HFFc6 (cell line): ENCODE measurements around the gene OR2Y1. TPM values are rescaled to one million over a fixed set of nuclear protein-coding genes. Genes with fewer than 3 reads are reported as not detected.

Source experiments
- DNase-seq: peaks from one replicate; pipeline ENCODE4 v3.0.0-alpha.2; 2018
- H3K27ac Mint-ChIP-seq: 2 replicates; pipeline ENCODE4 v1.8.0; 2020; ENCODE audit warnings: mild to moderate bottlenecking, mixed read lengths
- H3K27me3 Mint-ChIP-seq: 2 replicates; pipeline ENCODE4 v1.8.0; 2021; ENCODE audit warnings: mild to moderate bottlenecking, moderate library complexity, mixed read lengths; ENCODE audit not compliant: insufficient read depth
- H3K36me3 Mint-ChIP-seq: 2 replicates; pipeline ENCODE4 v1.8.0; 2021; ENCODE audit warnings: low read depth, mixed read lengths
- H3K4me1 Mint-ChIP-seq: 2 replicates; pipeline ENCODE4 v1.8.0; 2020; ENCODE audit warnings: low read depth, mixed read lengths
- H3K4me3 Mint-ChIP-seq: 2 replicates; pipeline ENCODE4 v1.8.0; 2020; ENCODE audit warnings: mild to moderate bottlenecking, moderate library complexity, mixed read lengths
- H3K9me3 Mint-ChIP-seq: 2 replicates; pipeline ENCODE4 v1.8.0; 2020; ENCODE audit warnings: mild to moderate bottlenecking, mixed read lengths
- CTCF ChIP-seq: fragments of 200-600 bp; sonication (generic); IDR thresholded peaks from 2 replicates; pipeline ENCODE4 v1.5.0; 2021; ENCODE audit warnings: antibody characterized with exemption, mild to moderate bottlenecking
- total RNA-seq, 6 experiments: library from RNA; stranded (reverse); fragmentation: NEBNext Ultra II Directional; extraction: Animal tissue kit (Norgen Biotek cat#: 25700); gene quantifications; 2 replicates in 1 of 6; 3 replicates in 5 of 6; pipeline ENCODE4 v1.2.3, GENCODE V29; 2021

Gene OR2Y1
- total RNA-seq, 6 experiments from 2014 or later, result not detected

- Mint-ChIP-seq H3K36me3 (no peaks in the 10 kb centered on the region), H3K4me1 (peaks cover 27% of the 10 kb centered on the region), H3K9me3 (no peaks in the 10 kb centered on the region), H3K27ac (no peak overlapping the region), H3K27me3 (peaks cover 4% of the 10 kb centered on the region), H3K4me3 (no peak overlapping the region)
- no peak for TF ChIP-seq CTCF
- DNase-seq, result no peak
Measured at GRCh38 chr5:180779985-180780610, 40.2 kb upstream of the OR2Y1 start.

- Mint-ChIP-seq H3K27ac (no peak overlapping the region), H3K9me3 (peaks cover 3% of the 10 kb centered on the region; the same call in 1 of the 2 replicates), H3K27me3 (peaks cover 6% of the 10 kb centered on the region), H3K4me1 (peaks cover 2% of the 10 kb centered on the region; the same call in 1 of the 2 replicates), H3K36me3 (no peaks in the 10 kb centered on the region; the same call in 1 of the 2 replicates), H3K4me3 (no peak overlapping the region)
- TF ChIP-seq CTCF, result no peak
- no peak for DNase-seq
Measured at GRCh38 chr5:180777475-180777874, 37.6 kb upstream of the OR2Y1 start.

- peaks cover 14% of the 10 kb centered on the region for H3K9me3 Mint-ChIP-seq
- DNase-seq, result no peak
- H3K36me3 Mint-ChIP-seq, result no peaks in the 10 kb centered on the region; the same call in 1 of the 2 replicates
- peaks cover 7% of the 10 kb centered on the region for H3K27me3 Mint-ChIP-seq
- TF ChIP-seq CTCF, result no peak
- H3K4me3 Mint-ChIP-seq, result no peak overlapping the region
- H3K4me1 Mint-ChIP-seq, result no peaks in the 10 kb centered on the region
- H3K27ac Mint-ChIP-seq, result no peak overlapping the region
Measured at GRCh38 chr5:180776376-180776775, 36.5 kb upstream of the OR2Y1 start.

GRCh38 chr5:180775624-180776023 is 35.8 kb upstream of the OR2Y1 start:
- H3K27ac Mint-ChIP-seq, result no peak overlapping the region
- H3K27me3 Mint-ChIP-seq, result peaks cover 6% of the 10 kb centered on the region
- H3K4me3 Mint-ChIP-seq, result no peak overlapping the region
- no peaks in the 10 kb centered on the region; the same call in 1 of the 2 replicates for H3K36me3 Mint-ChIP-seq
- DNase-seq, result no peak
- H3K9me3 Mint-ChIP-seq, result peaks cover 14% of the 10 kb centered on the region
- TF ChIP-seq CTCF, result no peak
- H3K4me1 Mint-ChIP-seq, result no peaks in the 10 kb centered on the region

- Mint-ChIP-seq H3K4me1 (no peaks in the 10 kb centered on the region), H3K9me3 (peaks cover 14% of the 10 kb centered on the region), H3K4me3 (no peak overlapping the region), H3K27me3 (peaks cover 4% of the 10 kb centered on the region), H3K36me3 (no peaks in the 10 kb centered on the region; the same call in 1 of the 2 replicates), H3K27ac (no peak overlapping the region)
- DNase-seq, result no peak
- no peak for TF ChIP-seq CTCF
Measured at GRCh38 chr5:180771839-180772238, 32.0 kb upstream of the OR2Y1 start.
